Naive B cell (primary cell): ENCODE results near the gene RABEP1. TPM values are rescaled to one million over a fixed set of nuclear protein-coding genes. Genes with fewer than 3 reads are reported as not detected.

ENCODE experiments used
- ATAC-seq, 2 donors: fragments of 150-1000 bp; cut with Tn5 transposase; 2 replicates each; pipeline ENCODE4 v1.10.0; 2021; ENCODE audit warnings: low read depth in 2 of 2, mild to moderate bottlenecking in 2 of 2, moderate library complexity in 2 of 2
- DNase-seq: peaks from one replicate; pipeline ENCODE4 v3.0.0; 2022
- H3K27ac Mint-ChIP-seq, 6 donors: one replicate each; pipeline ENCODE4 v1.8.0; 2020 to 2022; ENCODE audit warnings: mild to moderate bottlenecking in 6 of 6, mixed read lengths in 6 of 6, moderate library complexity in 5 of 6, inconsistent platforms in 2 of 6
- H3K27me3 Mint-ChIP-seq, 3 donors: one replicate each; pipeline ENCODE4 v1.8.0; 2021 to 2022; ENCODE audit warnings: mixed read lengths in 3 of 3, mild to moderate bottlenecking in 1 of 3
- H3K36me3 Mint-ChIP-seq, 2 donors: one replicate each; pipeline ENCODE4 v1.8.0; 2020 to 2022; ENCODE audit warnings: mixed read lengths in 2 of 2, inconsistent platforms in 1 of 2, mild to moderate bottlenecking in 1 of 2
- H3K4me1 Mint-ChIP-seq, 3 donors: one replicate each; pipeline ENCODE4 v1.8.0; 2020 to 2022; ENCODE audit warnings: mixed read lengths in 3 of 3, inconsistent platforms in 1 of 3, mild to moderate bottlenecking in 1 of 3, moderate library complexity in 1 of 3
- H3K4me3 Mint-ChIP-seq, 8 donors: one replicate each; pipeline ENCODE4 v1.8.0; 2020 to 2022; ENCODE audit warnings: mild to moderate bottlenecking in 8 of 8, mixed read lengths in 8 of 8, moderate library complexity in 8 of 8, inconsistent platforms in 2 of 8
- H3K9me3 Mint-ChIP-seq, 7 donors: one replicate each; pipeline ENCODE4 v1.8.0; 2020 to 2022; ENCODE audit warnings: mixed read lengths in 7 of 7, mild to moderate bottlenecking in 5 of 7, inconsistent platforms in 2 of 7, moderate library complexity in 1 of 7
- polyA plus RNA-seq, 6 donors: library from polyadenylated mRNA; unstranded; fragments of 300-500 nt; fragmentation: Illumina TruSeq; gene quantifications; one replicate each; pipeline ENCODE4 v1.2.3, GENCODE V29; 2021; ENCODE audit warnings: low read depth in 6 of 6

The RABEP1 gene
- polyA plus RNA-seq, 6 donors from 2014 or later, result 54.6 to 90.2 (median 71.8) TPM

GRCh38 chr17:5249615-5250014 lies 32.5 kb upstream of the RABEP1 start:
- DNase-seq, result peak; percentile 66
- peaks cover 22 to 70% (median 37%) of the 10 kb centered on the region in 3 donors for H3K4me1 Mint-ChIP-seq
- H3K4me3 Mint-ChIP-seq, result peak overlapping the region in 4 of 8 donors; percentile 5 to 66 (median 22)
- no peaks in the 10 kb centered on the region for H3K36me3 Mint-ChIP-seq
- ATAC-seq, result peak; percentile 88 to 92
- peak overlapping the region; percentile 14 to 94 (median 76) for H3K27ac Mint-ChIP-seq
- no peaks in the 10 kb centered on the region for H3K9me3 Mint-ChIP-seq
- no peaks in the 10 kb centered on the region for H3K27me3 Mint-ChIP-seq

GRCh38 chr17:5254414-5254813 lies 27.7 kb upstream of the RABEP1 start:
- peak overlapping the region; percentile 82 to 99 (median 91) for H3K27ac Mint-ChIP-seq
- no peaks in the 10 kb centered on the region for H3K36me3 Mint-ChIP-seq
- peak overlapping the region in 7 of 8 donors; percentile 70 to 94 (median 85) for H3K4me3 Mint-ChIP-seq
- no peaks in the 10 kb centered on the region for H3K27me3 Mint-ChIP-seq
- peaks cover 0 to 1% (median 0%) of the 10 kb centered on the region in 7 donors for H3K9me3 Mint-ChIP-seq
- ATAC-seq (no peak), DNase-seq (no peak)
- peaks cover 46 to 77% (median 58%) of the 10 kb centered on the region in 3 donors for H3K4me1 Mint-ChIP-seq

GRCh38 chr17:5254903-5255521 lies 27.1 kb upstream of the RABEP1 start:
- ATAC-seq, result peak; percentile 81 to 83
- Mint-ChIP-seq H3K4me1 (peaks cover 45 to 78% (median 59%) of the 10 kb centered on the region in 3 donors), H3K4me3 (peak overlapping the region; percentile 39 to 94 (median 84)), H3K36me3 (no peaks in the 10 kb centered on the region), H3K27me3 (no peaks in the 10 kb centered on the region), H3K9me3 (peaks cover 0 to 1% (median 0%) of the 10 kb centered on the region in 7 donors), H3K27ac (peak overlapping the region; percentile 82 to 99 (median 90))
- DNase-seq, result peak; percentile 52

GRCh38 chr17:5257124-5257523 lies 25.0 kb upstream of the RABEP1 start:
- no peaks in the 10 kb centered on the region for H3K27me3 Mint-ChIP-seq
- ATAC-seq, result no peak
- peaks cover 0 to 1% (median 0%) of the 10 kb centered on the region in 7 donors for H3K9me3 Mint-ChIP-seq
- H3K4me1 Mint-ChIP-seq, result peaks cover 46 to 76% (median 59%) of the 10 kb centered on the region in 3 donors
- peak overlapping the region in 4 of 6 donors; percentile 48 to 86 (median 84) for H3K27ac Mint-ChIP-seq
- peak overlapping the region in 7 of 8 donors; percentile 8 to 84 (median 71) for H3K4me3 Mint-ChIP-seq
- no peak for DNase-seq
- H3K36me3 Mint-ChIP-seq, result no peaks in the 10 kb centered on the region

GRCh38 chr17:5260542-5260941 lies 21.5 kb upstream of the RABEP1 start:
- ATAC-seq (no peak), DNase-seq (no peak)
- Mint-ChIP-seq H3K27ac (peak overlapping the region in 1 of 6 donors; percentile 26), H3K27me3 (no peaks in the 10 kb centered on the region), H3K4me1 (peaks cover 34 to 47% (median 45%) of the 10 kb centered on the region in 3 donors), H3K36me3 (no peaks in the 10 kb centered on the region), H3K9me3 (peaks cover 0 to 1% (median 0%) of the 10 kb centered on the region in 7 donors), H3K4me3 (no peak overlapping the region)

- Mint-ChIP-seq H3K36me3 (no peaks in the 10 kb centered on the region), H3K27me3 (no peaks in the 10 kb centered on the region), H3K27ac (peak overlapping the region in 4 of 6 donors; percentile 16 to 90 (median 43)), H3K9me3 (no peaks in the 10 kb centered on the region), H3K4me1 (peaks cover 22 to 28% (median 28%) of the 10 kb centered on the region in 3 donors), H3K4me3 (no peak overlapping the region)
- DNase-seq (no peak), ATAC-seq (no peak)
Observed at GRCh38 chr17:5262416-5262991, 19.6 kb upstream of the RABEP1 start.

- Mint-ChIP-seq H3K27ac (no peak overlapping the region), H3K4me1 (peaks cover 18 to 20% (median 19%) of the 10 kb centered on the region in 3 donors), H3K9me3 (no peaks in the 10 kb centered on the region), H3K27me3 (no peaks in the 10 kb centered on the region), H3K36me3 (no peaks in the 10 kb centered on the region), H3K4me3 (no peak overlapping the region)
- DNase-seq (no peak), ATAC-seq (no peak)
Observed at GRCh38 chr17:5263441-5263840, 18.6 kb upstream of the RABEP1 start.

GRCh38 chr17:5264893-5265292 lies 17.2 kb upstream of the RABEP1 start:
- no peaks in the 10 kb centered on the region for H3K36me3 Mint-ChIP-seq
- ATAC-seq (no peak), DNase-seq (no peak)
- H3K4me1 Mint-ChIP-seq, result peaks cover 5 to 8% (median 7%) of the 10 kb centered on the region in 3 donors
- H3K9me3 Mint-ChIP-seq, result no peaks in the 10 kb centered on the region
- no peak overlapping the region for H3K27ac Mint-ChIP-seq
- H3K27me3 Mint-ChIP-seq, result no peaks in the 10 kb centered on the region
- no peak overlapping the region for H3K4me3 Mint-ChIP-seq

GRCh38 chr17:5269241-5269960 lies 12.7 kb upstream of the RABEP1 start:
- H3K27me3 Mint-ChIP-seq, result no peaks in the 10 kb centered on the region
- ATAC-seq (no peak), DNase-seq (no peak)
- no peak overlapping the region for H3K4me3 Mint-ChIP-seq
- H3K36me3 Mint-ChIP-seq, result no peaks in the 10 kb centered on the region
- H3K27ac Mint-ChIP-seq, result no peak overlapping the region
- peaks cover 0 to 5% (median 3%) of the 10 kb centered on the region in 3 donors for H3K4me1 Mint-ChIP-seq
- no peaks in the 10 kb centered on the region for H3K9me3 Mint-ChIP-seq

GRCh38 chr17:5272322-5272721 lies 9.8 kb upstream of the RABEP1 start:
- H3K27me3 Mint-ChIP-seq, result no peaks in the 10 kb centered on the region
- H3K27ac Mint-ChIP-seq, result peak overlapping the region in 1 of 6 donors; percentile 90
- H3K9me3 Mint-ChIP-seq, result no peaks in the 10 kb centered on the region
- H3K4me3 Mint-ChIP-seq, result peak overlapping the region in 1 of 8 donors; percentile 50
- no peak for DNase-seq
- ATAC-seq, result no peak
- peaks cover 0 to 5% (median 3%) of the 10 kb centered on the region in 3 donors for H3K4me1 Mint-ChIP-seq
- no peaks in the 10 kb centered on the region for H3K36me3 Mint-ChIP-seq

GRCh38 chr17:5282642-5283217 lies 646 bp downstream of the RABEP1 start:
- H3K4me3 Mint-ChIP-seq, result peak overlapping the region; percentile 81 to 99 (median 94)
- no peaks in the 10 kb centered on the region for H3K36me3 Mint-ChIP-seq
- H3K27me3 Mint-ChIP-seq, result no peaks in the 10 kb centered on the region
- DNase-seq (no peak), ATAC-seq (peak; percentile 58 to 60)
- no peaks in the 10 kb centered on the region for H3K9me3 Mint-ChIP-seq
- peaks cover 31 to 59% (median 34%) of the 10 kb centered on the region in 3 donors for H3K4me1 Mint-ChIP-seq
- peak overlapping the region; percentile 44 to 96 (median 86) for H3K27ac Mint-ChIP-seq

- peaks cover 38 to 65% (median 42%) of the 10 kb centered on the region in 3 donors for H3K4me1 Mint-ChIP-seq
- no peak for DNase-seq
- H3K27ac Mint-ChIP-seq, result peak overlapping the region; percentile 7 to 93 (median 84)
- no peak for ATAC-seq
- H3K4me3 Mint-ChIP-seq, result peak overlapping the region; percentile 81 to 99 (median 94)
- H3K27me3 Mint-ChIP-seq, result no peaks in the 10 kb centered on the region
- no peaks in the 10 kb centered on the region for H3K9me3 Mint-ChIP-seq
- H3K36me3 Mint-ChIP-seq, result no peaks in the 10 kb centered on the region
Observed at GRCh38 chr17:5283571-5284315, 1.7 kb downstream of the RABEP1 start.

- Mint-ChIP-seq H3K4me1 (peaks cover 43 to 71% (median 50%) of the 10 kb centered on the region in 3 donors), H3K27ac (peak overlapping the region in 2 of 6 donors; percentile 38 to 50), H3K36me3 (no peaks in the 10 kb centered on the region), H3K4me3 (peak overlapping the region in 5 of 8 donors; percentile 81 to 99 (median 93)), H3K27me3 (no peaks in the 10 kb centered on the region), H3K9me3 (no peaks in the 10 kb centered on the region)
- ATAC-seq, result no peak
- no peak for DNase-seq
Observed at GRCh38 chr17:5284681-5285080, 2.6 kb downstream of the RABEP1 start.
